ENCODE results near the gene SLC1A3.
A peak's percentile ranks its signal among the peaks of the same experiment; 100 is the strongest.

Gene SLC1A3

GRCh38 chr5:36606428-36607113 is at the start of gene SLC1A3:
SLC1A3 (plus strand) TSS chr5:36606606; CDS start chr5:36608424, 1,818 bp downstream.
- DNase-seq (ENCODE audit: low read depth): peak; percentile 73
- peak within 1 kb of the TSS; percentile 67 for H3K4me3 ChIP-seq (ENCODE audit: low read depth, low read length)
- TF ChIP-seq POLR2A (IDR thresholded peaks at IDR 0.05; ENCODE audit: extremely low read depth, insufficient read length) (peak; percentile 48), MYC (IDR thresholded peaks at IDR 0.05; ENCODE audit: low read depth, low read length) (peak; percentile 89)
- TF ChIP-seq, protein P1, sequence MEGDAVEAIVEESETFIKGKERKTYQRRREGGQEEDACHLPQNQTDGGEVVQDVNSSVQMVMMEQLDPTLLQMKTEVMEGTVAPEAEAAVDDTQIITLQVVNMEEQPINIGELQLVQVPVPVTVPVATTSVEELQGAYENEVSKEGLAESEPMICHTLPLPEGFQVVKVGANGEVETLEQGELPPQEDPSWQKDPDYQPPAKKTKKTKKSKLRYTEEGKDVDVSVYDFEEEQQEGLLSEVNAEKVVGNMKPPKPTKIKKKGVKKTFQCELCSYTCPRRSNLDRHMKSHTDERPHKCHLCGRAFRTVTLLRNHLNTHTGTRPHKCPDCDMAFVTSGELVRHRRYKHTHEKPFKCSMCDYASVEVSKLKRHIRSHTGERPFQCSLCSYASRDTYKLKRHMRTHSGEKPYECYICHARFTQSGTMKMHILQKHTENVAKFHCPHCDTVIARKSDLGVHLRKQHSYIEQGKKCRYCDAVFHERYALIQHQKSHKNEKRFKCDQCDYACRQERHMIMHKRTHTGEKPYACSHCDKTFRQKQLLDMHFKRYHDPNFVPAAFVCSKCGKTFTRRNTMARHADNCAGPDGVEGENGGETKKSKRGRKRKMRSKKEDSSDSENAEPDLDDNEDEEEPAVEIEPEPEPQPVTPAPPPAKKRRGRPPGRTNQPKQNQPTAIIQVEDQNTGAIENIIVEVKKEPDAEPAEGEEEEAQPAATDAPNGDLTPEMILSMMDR (IDR thresholded peaks at IDR 0.05; ENCODE audit: low read depth, low read length): no peak
- TF ChIP-seq, protein P2, sequence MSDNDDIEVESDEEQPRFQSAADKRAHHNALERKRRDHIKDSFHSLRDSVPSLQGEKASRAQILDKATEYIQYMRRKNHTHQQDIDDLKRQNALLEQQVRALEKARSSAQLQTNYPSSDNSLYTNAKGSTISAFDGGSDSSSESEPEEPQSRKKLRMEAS (IDR thresholded peaks at IDR 0.05; ENCODE audit: low read depth, low read length): peak; percentile 89

GRCh38 chr5:36558641-36559040 is 47.8 kb upstream of the SLC1A3 start:
- no peak overlapping the region for H3K4me3 ChIP-seq (ENCODE audit: low read depth, low read length)
- DNase-seq (ENCODE audit: low read depth): peak; percentile 8
- TF ChIP-seq, protein P1 (IDR thresholded peaks at IDR 0.05; ENCODE audit: low read depth, low read length): no peak
- TF ChIP-seq, protein P2 (IDR thresholded peaks at IDR 0.05; ENCODE audit: low read depth, low read length): no peak
- TF ChIP-seq MYC (IDR thresholded peaks at IDR 0.05; ENCODE audit: low read depth, low read length) (no peak), POLR2A (IDR thresholded peaks at IDR 0.05; ENCODE audit: extremely low read depth, insufficient read length) (no peak)

DNA sequence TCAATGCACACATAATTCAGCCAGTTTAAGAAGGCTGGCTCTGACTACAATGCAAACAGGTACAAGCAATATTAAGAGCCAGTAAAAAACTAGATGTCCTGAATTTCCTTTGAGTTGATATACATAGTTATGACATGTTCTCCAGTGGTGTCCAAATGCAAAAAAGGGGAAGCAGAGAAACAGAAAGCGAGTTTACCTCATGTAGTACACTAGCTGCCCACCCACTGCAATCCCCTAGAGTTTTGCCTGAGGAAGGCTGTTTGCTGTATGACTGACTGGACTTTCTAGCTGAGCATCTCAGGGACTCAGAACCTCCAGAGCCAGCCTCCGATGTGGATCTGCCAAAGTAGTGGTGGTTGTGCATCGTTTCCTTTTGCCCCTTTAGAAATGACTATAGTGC is 44.8 kb upstream of the SLC1A3 start:
- no peak overlapping the region for H3K4me3 ChIP-seq (ENCODE audit: low read depth, low read length)
- TF ChIP-seq MYC (IDR thresholded peaks at IDR 0.05; ENCODE audit: low read depth, low read length): no peak; the same call in 1 of the 2 replicates
- TF ChIP-seq, protein P2 (IDR thresholded peaks at IDR 0.05; ENCODE audit: low read depth, low read length): peak; percentile 27; the same call in 1 of the 2 replicates
- peak; percentile 81 for DNase-seq (ENCODE audit: low read depth)

DNA sequence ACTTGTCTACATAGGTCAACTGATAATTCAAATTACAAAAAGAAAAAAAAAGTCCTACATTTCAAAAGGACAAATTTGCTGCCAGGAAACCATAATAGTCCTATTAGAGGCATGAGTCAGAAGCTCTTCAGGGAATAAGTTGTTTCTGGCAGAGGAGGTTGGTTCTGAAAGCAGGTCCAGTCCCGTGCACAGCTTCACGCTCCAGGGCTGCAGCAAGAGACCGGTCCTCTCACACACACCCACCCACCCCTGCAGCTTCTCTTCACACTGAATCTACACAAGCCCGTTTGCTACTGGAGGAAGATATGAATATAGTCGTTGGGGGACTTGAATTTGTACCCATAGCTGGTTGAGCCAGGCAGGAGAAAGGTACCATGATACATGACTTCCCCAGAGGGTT is 36.9 kb upstream of the SLC1A3 start:
- TF ChIP-seq MYC (IDR thresholded peaks at IDR 0.05; ENCODE audit: low read depth, low read length) (no peak), POLR2A (IDR thresholded peaks at IDR 0.05; ENCODE audit: extremely low read depth, insufficient read length) (no peak)
- TF ChIP-seq, protein P2 (IDR thresholded peaks at IDR 0.05; ENCODE audit: low read depth, low read length): no peak
- TF ChIP-seq, protein P1 (IDR thresholded peaks at IDR 0.05; ENCODE audit: low read depth, low read length): no peak
- no peak for DNase-seq (ENCODE audit: low read depth)
- no peak overlapping the region for H3K4me3 ChIP-seq (ENCODE audit: low read depth, low read length)

DNA sequence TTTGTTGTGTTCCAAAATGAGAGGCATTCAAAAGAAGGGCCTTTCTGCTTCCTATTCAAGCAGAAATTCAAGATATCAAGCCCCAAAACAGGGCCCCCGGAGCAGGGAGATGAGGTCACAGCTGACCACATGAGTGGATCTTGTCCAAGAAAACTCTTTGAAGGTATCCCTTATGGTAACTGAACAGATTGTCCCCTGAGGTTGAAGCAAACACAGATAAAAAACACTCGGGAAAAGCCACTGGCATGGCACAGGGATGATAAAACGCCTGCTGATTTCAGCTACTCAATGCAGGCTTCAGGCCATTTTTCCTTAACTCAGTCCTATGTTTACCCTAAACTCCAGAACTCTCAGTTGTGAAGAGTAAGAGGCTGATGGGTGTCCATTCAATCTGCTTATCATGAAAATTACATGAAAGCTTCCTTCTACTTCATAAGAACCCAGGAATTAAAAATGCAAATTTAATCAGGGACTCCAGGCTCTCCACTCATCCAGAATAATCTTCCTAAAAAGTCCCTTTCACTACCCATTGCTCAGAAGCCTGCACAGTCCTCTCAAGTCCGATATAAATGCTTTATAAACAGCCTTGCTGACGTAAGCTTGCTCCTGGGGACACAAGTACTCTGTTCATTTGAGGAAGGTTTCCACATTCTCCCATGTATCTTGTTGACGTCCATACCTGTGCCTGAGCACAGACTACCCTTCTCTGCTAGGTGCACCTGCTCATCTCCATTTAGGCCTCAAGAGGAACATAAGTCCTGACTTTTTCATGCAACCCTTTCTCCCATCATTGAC is 35.9 kb upstream of the SLC1A3 start:
- TF ChIP-seq MYC (IDR thresholded peaks at IDR 0.05; ENCODE audit: low read depth, low read length) (no peak), POLR2A (IDR thresholded peaks at IDR 0.05; ENCODE audit: extremely low read depth, insufficient read length) (no peak)
- TF ChIP-seq, protein P1 (IDR thresholded peaks at IDR 0.05; ENCODE audit: low read depth, low read length): no peak
- TF ChIP-seq, protein P2 (IDR thresholded peaks at IDR 0.05; ENCODE audit: low read depth, low read length): no peak
- no peak for DNase-seq (ENCODE audit: low read depth)

More for the DNA sequence above, 35.9 kb upstream of the SLC1A3 start:
- no peak overlapping the region for H3K4me3 ChIP-seq (ENCODE audit: low read depth, low read length)

All from NB4 (cell line).